ENCODE measurements around the gene ZNF343.

DNA sequence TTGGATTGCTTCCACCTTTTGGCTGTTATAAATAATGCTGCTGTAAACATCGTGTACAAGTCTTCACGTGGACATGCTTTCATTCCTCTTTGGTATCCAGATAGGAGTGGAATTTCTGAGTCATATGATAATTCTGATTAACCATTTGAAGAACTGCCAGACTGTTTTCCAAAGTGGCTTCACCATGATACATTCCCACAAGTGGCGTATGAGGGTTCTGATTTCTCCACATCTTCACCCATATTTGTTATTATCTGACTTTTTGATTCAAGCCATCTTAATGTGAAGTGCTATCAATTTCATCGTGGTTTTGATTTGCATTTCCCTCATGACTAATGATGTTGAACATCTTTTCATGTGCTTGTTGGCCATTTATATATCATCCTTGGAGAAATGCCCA lies 35.2 kb downstream of the ZNF343 start:
- TF ChIP-seq CTCF (IDR thresholded peaks at IDR 0.05) (no peak), POLR2A (IDR thresholded peaks at IDR 0.05) (no peak), POLR2AphosphoS5 (IDR thresholded peaks at IDR 0.05) (no peak), EP300 (IDR thresholded peaks at IDR 0.05) (no peak)
